Measurements from ENCODE around the gene SREBF1.

Gene SREBF1

DNA sequence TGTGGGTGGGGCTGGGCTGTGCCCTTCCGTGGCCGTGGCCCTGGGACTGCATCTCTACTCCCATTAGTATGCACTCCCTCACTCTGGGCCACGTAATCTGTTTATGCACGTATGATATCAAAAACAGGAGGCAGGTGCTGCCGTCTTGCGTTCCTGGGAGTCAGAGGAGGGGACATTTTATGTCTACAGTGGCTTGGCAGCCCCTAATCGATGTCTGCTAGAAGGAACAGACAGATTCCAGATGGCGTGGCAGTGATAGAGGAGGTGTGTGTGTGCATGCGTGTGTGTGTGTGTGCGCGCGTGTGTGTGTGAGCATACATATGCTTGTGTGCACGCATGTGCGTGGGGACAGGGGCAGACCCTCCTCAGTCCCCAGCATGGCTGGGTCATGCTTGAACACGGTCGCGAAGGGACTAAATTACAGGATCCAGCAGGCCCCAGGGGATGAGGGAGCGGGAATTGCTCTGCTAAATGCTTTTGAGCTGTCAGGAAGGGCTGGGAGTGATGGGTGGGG, 44.7 kb downstream of the SREBF1 start:
- no peak for DNase-seq

DNA sequence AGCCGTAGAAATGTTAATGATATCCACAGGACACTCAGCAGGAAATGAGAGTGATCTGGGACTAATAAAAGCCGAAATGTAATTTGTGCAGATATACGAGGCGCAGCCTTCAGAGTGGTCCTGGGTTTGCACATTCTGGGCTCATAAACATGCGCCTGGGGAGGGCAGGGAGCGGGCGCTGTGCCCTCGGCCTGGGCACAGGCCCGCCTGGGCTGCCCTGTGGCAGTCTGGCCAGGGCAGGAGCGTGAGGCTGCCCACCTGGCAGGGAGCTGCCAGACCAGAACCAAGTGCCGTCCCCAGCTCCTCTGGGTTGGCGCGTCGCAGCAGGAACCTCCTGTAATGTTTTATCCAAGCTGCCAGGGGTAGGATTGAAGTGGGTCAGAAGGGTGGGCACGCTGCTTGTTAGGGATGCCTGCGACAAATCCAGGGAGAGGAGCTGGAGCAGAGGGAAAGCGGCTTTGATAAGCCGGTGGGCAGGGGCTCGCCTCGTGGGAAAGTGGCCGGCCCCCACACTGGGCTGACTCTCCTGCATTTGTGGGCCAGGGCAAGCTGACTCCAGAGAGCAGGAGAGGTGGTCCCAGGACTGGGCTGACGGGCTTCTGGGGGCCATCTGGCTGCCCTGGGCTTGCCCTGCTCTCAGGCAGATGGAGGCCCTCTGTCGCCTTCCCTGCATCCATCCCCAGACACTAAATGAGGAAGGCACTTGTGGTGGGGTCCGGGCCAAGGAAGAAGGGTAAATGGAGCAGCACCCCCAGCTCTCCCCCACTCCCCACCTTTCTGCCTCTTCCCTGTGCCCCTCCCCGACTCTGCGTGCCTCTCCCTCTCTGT, 45.9 kb downstream of the SREBF1 start:
- no peak for DNase-seq

GRCh38 chr17:17789828-17790636, 46.8 kb downstream of the SREBF1 start:
- DNase-seq, result no peak

DNA sequence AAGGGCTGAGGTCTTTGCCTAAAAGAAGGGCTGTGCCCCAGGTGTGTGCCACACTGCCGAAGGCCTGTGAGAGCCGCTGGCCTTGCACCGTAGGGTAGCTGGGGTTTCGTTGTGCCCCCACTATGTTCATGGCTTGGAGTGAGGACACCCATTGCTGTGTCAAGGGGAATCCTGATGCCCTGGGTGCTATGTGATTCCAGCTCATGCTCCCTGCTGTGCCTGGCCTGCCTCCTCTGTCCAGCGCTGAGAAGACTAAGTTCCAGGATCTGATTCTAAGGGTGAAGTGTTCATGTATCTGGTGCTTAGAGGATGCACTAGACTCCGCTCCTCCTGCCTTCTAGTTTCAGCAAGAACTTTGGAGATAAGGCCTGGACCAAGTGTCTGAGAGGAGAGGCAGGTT, 47.4 kb downstream of the SREBF1 start:
- DNase-seq, result no peak

DNA sequence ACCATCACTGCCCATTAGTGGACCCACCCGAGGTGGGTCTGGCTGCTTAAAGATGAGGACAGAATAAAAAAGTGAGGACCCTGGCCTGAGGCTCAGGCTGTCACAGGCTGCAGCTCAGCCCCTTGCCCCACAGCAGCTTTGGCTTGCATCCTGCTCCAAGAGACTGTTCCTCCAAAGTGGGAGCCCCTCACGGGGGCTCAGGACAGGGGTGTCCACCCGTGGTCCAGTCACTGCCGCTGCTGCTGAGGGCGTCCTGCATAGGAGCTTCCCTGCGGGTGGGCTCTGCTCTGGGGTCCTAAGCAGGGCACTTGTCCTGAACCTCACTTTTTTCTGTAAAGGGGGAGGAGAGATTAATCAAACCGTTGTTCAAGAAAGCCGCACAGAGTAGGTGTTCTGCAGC, 47.8 kb downstream of the SREBF1 start:
- DNase-seq, result no peak

- DNase-seq, result no peak
Measured at GRCh38 chr17:17787568-17787967, 49.2 kb downstream of the SREBF1 start.

DNA sequence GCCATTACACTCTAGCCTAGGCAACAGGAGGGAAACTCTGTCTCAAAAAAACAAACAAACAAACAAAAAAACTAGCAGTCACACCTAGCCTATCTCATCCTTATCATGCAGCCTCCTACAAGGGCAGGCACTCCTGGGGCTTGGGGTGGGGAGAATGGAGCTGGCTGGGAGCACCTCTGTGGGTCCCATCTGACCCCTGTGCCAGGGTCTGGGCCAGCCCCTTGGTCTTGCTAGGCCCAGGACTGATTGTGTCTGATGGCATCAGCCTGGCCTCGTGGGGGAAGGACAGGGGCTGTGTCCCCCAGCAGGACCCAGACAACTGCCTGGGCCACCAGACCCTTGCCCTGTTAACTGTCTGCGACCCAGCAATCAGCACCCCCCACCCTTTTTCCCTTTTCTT, 49.8 kb downstream of the SREBF1 start:
- DNase-seq, result no peak

- DNase-seq, result no peak
Measured at GRCh38 chr17:17785407-17785806, 51.4 kb downstream of the SREBF1 start.

GRCh38 chr17:17784657-17785267, 52.0 kb downstream of the SREBF1 start:
- no peak for DNase-seq

DNA sequence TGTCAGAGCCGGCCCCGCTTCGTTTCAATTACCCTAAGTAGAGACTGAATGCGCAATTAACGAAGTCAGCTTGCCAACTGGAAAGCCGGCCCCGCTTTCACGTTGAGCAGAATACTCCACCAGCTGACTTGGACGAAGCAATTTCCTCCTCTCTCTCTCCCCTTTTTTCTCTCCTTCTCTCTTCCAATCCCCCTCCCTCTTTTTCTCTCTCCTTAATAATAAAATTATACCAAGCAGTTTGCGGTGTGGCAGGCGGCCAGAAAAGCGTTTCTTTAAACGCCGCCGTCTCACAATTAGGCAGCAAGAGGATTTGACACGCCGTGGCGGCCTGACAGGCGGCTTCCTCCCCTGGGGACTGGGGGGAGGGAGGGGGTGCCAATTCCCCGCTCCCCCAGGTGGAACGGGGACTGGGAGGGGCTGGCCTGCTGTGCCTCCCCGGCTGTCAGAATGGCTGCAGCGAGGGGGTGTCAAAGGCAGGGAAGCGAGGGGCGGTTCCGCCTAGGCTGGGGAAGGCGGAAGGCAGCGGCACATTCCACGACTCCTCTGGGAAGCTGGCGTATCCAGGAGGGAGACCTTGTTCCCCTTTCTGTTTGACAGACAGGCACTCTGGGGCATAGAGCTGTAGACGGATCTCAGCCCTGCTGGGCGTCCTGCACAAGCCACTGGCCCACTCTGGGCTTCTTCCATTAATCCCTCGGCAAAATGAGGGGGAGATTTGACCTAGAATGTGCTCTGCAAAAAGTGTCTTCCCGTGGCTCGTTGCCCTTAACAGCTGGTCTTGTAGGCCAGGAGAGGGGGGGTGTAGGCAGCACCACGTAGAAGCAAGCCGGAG, 52.7 kb downstream of the SREBF1 start:
- no peak for DNase-seq

GRCh38 chr17:17783116-17783824, 53.5 kb downstream of the SREBF1 start:
- DNase-seq, result no peak

- no peak for DNase-seq
Measured at GRCh38 chr17:17782523-17783115, 54.2 kb downstream of the SREBF1 start.

GRCh38 chr17:17781591-17782496, 54.9 kb downstream of the SREBF1 start:
- no peak for DNase-seq

GRCh38 chr17:17780922-17781590, 55.7 kb downstream of the SREBF1 start:
- DNase-seq, result no peak

GRCh38 chr17:17779015-17779611, 57.7 kb downstream of the SREBF1 start:
- DNase-seq, result no peak

DNA sequence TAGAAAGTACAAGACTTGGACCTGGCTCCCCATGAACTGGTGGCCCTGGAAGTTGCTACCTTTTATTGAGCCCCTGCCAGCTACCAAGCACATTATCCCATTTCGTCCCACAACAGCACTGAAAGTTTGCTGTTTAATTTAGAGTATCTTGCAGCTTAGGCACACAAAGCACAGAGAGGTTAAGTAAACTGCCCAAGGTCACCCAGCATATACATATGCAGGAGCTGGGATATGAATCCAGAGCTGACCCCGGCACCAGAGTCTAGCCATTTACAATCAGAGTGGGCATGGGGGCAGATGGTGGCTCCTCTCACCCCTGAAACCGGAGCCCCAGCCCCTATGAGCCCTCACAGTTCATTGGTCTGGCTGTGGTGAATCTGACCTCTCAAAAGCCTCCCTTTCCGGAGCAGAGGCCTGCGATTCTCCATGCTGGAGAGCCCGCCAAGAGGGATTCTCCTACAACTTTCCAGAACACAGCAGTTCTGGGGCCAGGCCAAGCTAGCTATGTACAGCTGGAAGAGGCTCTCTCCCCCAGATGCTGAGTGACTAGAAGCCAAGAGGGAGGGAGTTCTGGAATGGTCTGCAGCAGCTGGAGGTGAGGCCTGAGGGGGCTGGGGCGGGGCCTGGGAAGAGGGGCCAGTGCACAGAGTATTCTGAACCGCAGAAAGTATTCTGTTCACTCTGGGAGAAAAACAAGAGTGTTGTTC, 58.3 kb downstream of the SREBF1 start:
- DNase-seq, result no peak

DNA sequence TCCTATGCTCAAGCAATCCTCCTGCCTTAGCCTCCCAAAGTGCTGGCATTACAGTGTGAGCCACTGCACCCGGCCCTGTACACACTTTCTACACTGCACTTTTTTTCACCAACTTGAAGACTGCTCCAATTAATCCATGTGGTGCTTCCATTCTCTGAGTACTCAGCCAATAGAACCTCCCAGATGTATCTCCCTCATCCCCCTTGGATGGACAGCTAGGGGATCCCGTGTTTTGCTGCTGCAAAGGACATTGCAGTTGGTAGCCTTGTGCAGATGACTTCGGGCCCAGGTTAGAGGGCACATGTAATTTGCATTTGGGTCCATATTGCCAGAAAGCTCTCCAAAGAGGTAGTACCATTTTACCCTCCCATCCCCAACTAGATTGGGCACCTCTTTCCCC, 59.9 kb downstream of the SREBF1 start:
- DNase-seq, result no peak

DNA sequence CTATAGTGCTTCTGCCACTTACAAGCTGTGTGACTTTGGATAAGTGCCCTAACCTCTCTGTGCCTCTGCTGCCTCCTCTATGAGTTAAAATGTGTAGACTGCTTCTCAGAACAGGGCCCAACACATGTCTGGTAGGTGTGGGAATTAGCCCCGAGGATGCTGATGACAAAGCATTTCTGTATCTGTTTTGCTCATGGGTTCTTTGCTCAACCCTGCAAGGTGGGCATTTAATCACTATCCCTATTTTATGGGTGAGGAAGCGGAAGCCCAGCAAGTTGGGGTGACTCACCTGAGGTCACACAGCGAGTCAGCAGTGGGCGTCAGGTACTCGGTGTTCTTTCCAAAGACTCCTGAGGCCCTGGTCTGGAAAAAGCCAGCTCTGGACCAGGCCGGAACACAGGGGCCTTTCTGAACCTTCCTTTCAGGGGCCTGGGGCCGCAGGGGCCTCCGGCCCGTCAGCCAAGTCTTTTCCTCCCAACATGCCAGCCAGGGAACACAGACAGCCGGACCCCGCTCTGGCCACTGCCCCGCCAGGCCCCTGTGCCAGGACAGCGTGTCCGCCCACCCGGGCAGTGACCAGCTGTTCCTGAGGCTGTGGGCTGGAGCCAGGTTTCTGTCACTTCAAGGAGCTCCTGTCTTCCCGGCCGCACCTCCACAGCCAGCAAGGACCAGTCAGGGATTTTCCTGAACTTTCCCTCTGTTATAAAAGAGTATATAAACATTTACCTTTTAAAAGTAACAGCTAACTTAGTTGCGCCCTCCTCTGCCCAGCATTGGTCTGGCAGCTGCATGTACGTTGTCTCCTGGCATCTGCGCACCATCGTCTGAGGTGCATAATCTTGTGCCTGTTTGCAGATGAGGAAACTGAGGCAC, 62.5 kb downstream of the SREBF1 start:
- DNase-seq, result no peak
